H1 (cell line): ENCODE results near the gene PRRT1B. TPM values are rescaled to one million over a fixed set of nuclear protein-coding genes. Genes with fewer than 3 reads are reported as not detected.

Experiments
- CTCF ChIA-PET: fragments of 300-600 bp; sonication (Branson Sonifier 250); formaldehyde crosslinking; loops from one replicate; lab custom pipeline; 2021; ENCODE audit not compliant: partially characterized antibody; lab: Charles Lee
- POLR2A ChIA-PET: fragments of 300-600 bp; sonication (Branson Sonifier 250); formaldehyde crosslinking; loops from one replicate; lab custom pipeline; 2021; ENCODE audit warnings: inconsistent platforms; ENCODE audit not compliant: partially characterized antibody; lab: Charles Lee
- DNase-seq, 2 experiments: peaks; one replicate each; pipeline versions ENCODE4 v3.0.0 to v3.0.0-alpha.2; 2010 to 2022; ENCODE audit warnings: low spot score in 2 of 2, low read depth in 1 of 2, mixed read lengths in 1 of 2
- FAIRE-seq: peaks from 2 replicates; lab custom pipeline; 2011; peaks lifted over from hg19 to GRCh38; lab: Jason Lieb, UNC
- H2AFZ ChIP-seq: 2 replicates; pipeline ENCODE4 v1.8.1; 2012; ENCODE audit warnings: low read length, inconsistent platforms
- H2AK5ac ChIP-seq: 2 replicates; pipeline ENCODE4 v1.6.1; 2013; ENCODE audit warnings: low read depth, low read length
- H2BK120ac ChIP-seq: replicated peaks from 2 replicates; pipeline ENCODE3; 2013; ENCODE audit warnings: low read depth, low read length, inconsistent platforms
- H2BK12ac ChIP-seq: 2 replicates; pipeline ENCODE4 v1.6.1; 2013; ENCODE audit warnings: low read depth, low read length
- H2BK15ac ChIP-seq: 2 replicates; pipeline ENCODE4 v1.6.1; 2013; ENCODE audit warnings: low read length
- H2BK20ac ChIP-seq: 2 replicates; pipeline ENCODE4 v1.6.1; 2013; ENCODE audit warnings: low read length
- H2BK5ac ChIP-seq: 2 replicates; pipeline ENCODE4 v1.6.1; 2013; ENCODE audit warnings: low read depth, low read length
- H3K14ac ChIP-seq: 2 replicates; pipeline ENCODE4 v1.6.1; 2013; ENCODE audit warnings: inconsistent platforms; ENCODE audit not compliant: insufficient read length
- H3K18ac ChIP-seq: 2 replicates; pipeline ENCODE4 v1.6.1; 2013; ENCODE audit warnings: low read length; ENCODE audit errors: extremely low read depth
- H3K23ac ChIP-seq: 2 replicates; pipeline ENCODE4 v1.6.1; 2013; ENCODE audit warnings: inconsistent platforms; ENCODE audit not compliant: insufficient read length
- H3K23me2 ChIP-seq: 2 replicates; pipeline ENCODE4 v1.6.1; 2013; ENCODE audit warnings: low read depth, low read length
- H3K27ac ChIP-seq: 2 replicates; pipeline ENCODE4 v1.6.1; 2011; ENCODE audit warnings: low read depth, low read length, inconsistent platforms
- H3K27me3 ChIP-seq, 4 experiments: replicated peaks in 1 of 4; 1 replicate in 1 of 4; 2 replicates in 3 of 4; pipeline versions ENCODE4 v1.6.1 to v1.8.1; 2011 to 2013; ENCODE audit warnings: low read length in 3 of 4, mild to moderate bottlenecking in 3 of 4, inconsistent platforms in 2 of 4, mixed read lengths in 2 of 4, moderate library complexity in 1 of 4; ENCODE audit not compliant: control insufficient read depth in 3 of 4, insufficient read depth in 3 of 4; ENCODE audit errors: extremely low read depth in 1 of 4
- H3K36me3 ChIP-seq, 4 experiments: 2 replicates each; pipeline versions ENCODE4 v1.6.1 to v1.8.1; 2011 to 2013; ENCODE audit warnings: mild to moderate bottlenecking in 4 of 4, low read length in 3 of 4, moderate library complexity in 2 of 4, control low read depth in 1 of 4, inconsistent platforms in 1 of 4; ENCODE audit not compliant: insufficient read depth in 4 of 4, control insufficient read depth in 2 of 4
- H3K4ac ChIP-seq: replicated peaks from 2 replicates; pipeline ENCODE3; 2013; ENCODE audit warnings: low read length, low read depth, mixed read lengths, inconsistent platforms; ENCODE audit not compliant: insufficient read length
- H3K4me1 ChIP-seq, 4 experiments: replicated peaks in 1 of 4; 1 replicate in 1 of 4; 2 replicates in 3 of 4; pipeline versions ENCODE4 v1.6.1 to v1.8.1; 2011 to 2013; ENCODE audit warnings: low read length in 3 of 4, inconsistent platforms in 2 of 4, mixed read lengths in 1 of 4; ENCODE audit not compliant: insufficient read depth in 4 of 4, control insufficient read depth in 3 of 4
- H3K4me2 ChIP-seq, 2 experiments: 2 replicates each; pipeline versions ENCODE4 v1.6.1 to v1.8.1; 2011 to 2013; ENCODE audit warnings: low read depth in 2 of 2, low read length in 2 of 2, control low read depth in 1 of 2, inconsistent platforms in 1 of 2, mild to moderate bottlenecking in 1 of 2; ENCODE audit not compliant: insufficient read depth in 1 of 2
- H3K4me3 ChIP-seq, 4 experiments: fragments of 200-600, 300-600 bp in 1 of 4; sonication (generic), shearing (Covaris generic), sonication (Bioruptor Twin) in 1 of 4; 2 replicates each; pipeline versions ENCODE4 v1.5.1 to v1.8.1; 2011 to 2016; ENCODE audit warnings: low read length in 4 of 4, low read depth in 3 of 4, control low read depth in 2 of 4, inconsistent platforms in 2 of 4, mild to moderate bottlenecking in 2 of 4, mixed read lengths in 1 of 4, moderate library complexity in 1 of 4; ENCODE audit not compliant: insufficient read depth in 2 of 4; ENCODE audit errors: extremely low read depth in 1 of 4
- H3K56ac ChIP-seq: replicated peaks from 2 replicates; pipeline ENCODE3; 2013; ENCODE audit warnings: low read depth, mild to moderate bottlenecking, mixed read lengths, low read length, inconsistent platforms; ENCODE audit not compliant: insufficient read length
- H3K79me1 ChIP-seq: 2 replicates; pipeline ENCODE4 v1.6.1; 2013; ENCODE audit warnings: low read depth, low read length, control low read depth
- H3K79me2 ChIP-seq, 2 experiments: 2 replicates each; pipeline versions ENCODE4 v1.6.1 to v1.8.1; 2012 to 2013; ENCODE audit warnings: low read length in 2 of 2, mild to moderate bottlenecking in 2 of 2, inconsistent platforms in 1 of 2; ENCODE audit not compliant: insufficient read depth in 2 of 2, control insufficient read depth in 1 of 2
- H3K9ac ChIP-seq, 4 experiments: replicated peaks in 1 of 4; 1 replicate in 1 of 4; 2 replicates in 3 of 4; pipeline versions ENCODE4 v1.6.1 to v1.8.1; 2011 to 2013; ENCODE audit warnings: low read depth in 3 of 4, low read length in 3 of 4, control low read depth in 2 of 4, mild to moderate bottlenecking in 2 of 4, moderate library complexity in 2 of 4, inconsistent platforms in 1 of 4; ENCODE audit errors: extremely low read depth in 1 of 4
- H3K9me3 ChIP-seq, 2 experiments: 2 replicates each; pipeline versions ENCODE4 v1.6.1 to v1.8.1; 2012 to 2013; ENCODE audit warnings: mild to moderate bottlenecking in 2 of 2, moderate library complexity in 2 of 2, control low read depth in 1 of 2, inconsistent platforms in 1 of 2, low read depth in 1 of 2, low read length in 1 of 2, mixed read lengths in 1 of 2; ENCODE audit not compliant: insufficient read depth in 2 of 2
- H4K20me1 ChIP-seq, 2 experiments: replicated peaks in 1 of 2; 2 replicates each; pipeline versions ENCODE3 to v1.8.1; 2011 to 2013; ENCODE audit warnings: inconsistent platforms in 2 of 2, low read length in 2 of 2, mild to moderate bottlenecking in 1 of 2; ENCODE audit not compliant: insufficient read depth in 2 of 2, control insufficient read depth in 1 of 2
- H4K5ac ChIP-seq: 2 replicates; pipeline ENCODE4 v1.6.1; 2013; ENCODE audit warnings: low read length, low read depth, mixed read lengths, inconsistent platforms; ENCODE audit not compliant: insufficient read length
- H4K8ac ChIP-seq: 2 replicates; pipeline ENCODE4 v1.8.0; 2013; ENCODE audit warnings: mild to moderate bottlenecking, moderate library complexity, low read length, inconsistent platforms; ENCODE audit not compliant: insufficient read depth; ENCODE audit errors: extremely low read depth
- H4K91ac ChIP-seq: replicated peaks from 2 replicates; pipeline ENCODE3; 2013; ENCODE audit warnings: low read length, mixed read lengths, inconsistent platforms; ENCODE audit not compliant: insufficient read length
- EZH2 ChIP-seq: fragments of 200-600 bp; sonication (generic); IDR thresholded peaks from 2 replicates; pipeline ENCODE4 v1.7.1; 2012; ENCODE audit warnings: low read depth, mild to moderate bottlenecking, moderate library complexity, low read length, inconsistent platforms; ENCODE audit not compliant: severe bottlenecking
- POLR2AphosphoS5 ChIP-seq: IDR thresholded peaks from 2 replicates; pipeline ENCODE4 v1.6.1; 2011; ENCODE audit warnings: low read depth, low read length
- TAF1 ChIP-seq: IDR thresholded peaks from 2 replicates; pipeline ENCODE4 v1.6.1; 2011; ENCODE audit warnings: mild to moderate bottlenecking, low read depth, low read length
- TBP ChIP-seq: IDR thresholded peaks from 2 replicates; pipeline ENCODE4 v1.6.1; 2011; ENCODE audit warnings: low read depth, low read length, improper control_type of control experiment
- WGBS, 2 experiments: shearing (Covaris generic) in 1 of 2; methylation state at CpG; one replicate each; pipeline versions ENCODE4 v1.1.6 to v1.1.7; 2013 to 2015; ENCODE audit warnings: low lambda C conversion rate in 2 of 2, mixed read lengths in 2 of 2, inconsistent platforms in 1 of 2, low coverage in 1 of 2, missing lambda C conversion rate in 1 of 2; ENCODE audit not compliant: insufficient replicate concordance in 2 of 2, insufficient coverage in 1 of 2, insufficient read length in 1 of 2; ENCODE audit errors: extremely low coverage in 1 of 2, missing lambda C conversion rate in 1 of 2; 5-methylcytosine and 5-hydroxymethylcytosine counted together
- polyA plus RNA-seq, 7 experiments: library from polyadenylated mRNA; depleted of rRNA in 3 of 7; stranded (reverse) in 5 of 7; unstranded in 2 of 7; fragments of >200 nt in 5 of 7; fragments of 200-250 nt in 2 of 7; gene quantifications; 1 replicate in 5 of 7; 2 replicates in 1 of 7; 4 replicates in 1 of 7; pipeline versions ENCODE4 v1.2.1 to v1.2.3, GENCODE V29; 2011 to 2013; ENCODE audit warnings: missing spikeins in 2 of 7, mixed read lengths in 2 of 7
- total RNA-seq: library from RNA; stranded (reverse); fragmentation: NEBNext Ultra II Directional; extraction: Animal tissue kit (Norgen Biotek cat#: 25700); gene quantifications from 2 replicates; pipeline ENCODE4 v1.2.1, GENCODE V29; 2021
- TF ChIP-seq, protein P1 (sequence below): IDR thresholded peaks from 2 replicates; pipeline ENCODE4 v1.6.1; 2011; ENCODE audit warnings: low read depth, mild to moderate bottlenecking, low read length; ENCODE audit not compliant: insufficient read depth

Gene PRRT1B
- total and polyA plus RNA-seq, 2 of the 8 experiments (the other 6 are each of a cell fraction or from before 2014, with no cell fraction given), result 0.30 to 1.2 TPM

DNA sequence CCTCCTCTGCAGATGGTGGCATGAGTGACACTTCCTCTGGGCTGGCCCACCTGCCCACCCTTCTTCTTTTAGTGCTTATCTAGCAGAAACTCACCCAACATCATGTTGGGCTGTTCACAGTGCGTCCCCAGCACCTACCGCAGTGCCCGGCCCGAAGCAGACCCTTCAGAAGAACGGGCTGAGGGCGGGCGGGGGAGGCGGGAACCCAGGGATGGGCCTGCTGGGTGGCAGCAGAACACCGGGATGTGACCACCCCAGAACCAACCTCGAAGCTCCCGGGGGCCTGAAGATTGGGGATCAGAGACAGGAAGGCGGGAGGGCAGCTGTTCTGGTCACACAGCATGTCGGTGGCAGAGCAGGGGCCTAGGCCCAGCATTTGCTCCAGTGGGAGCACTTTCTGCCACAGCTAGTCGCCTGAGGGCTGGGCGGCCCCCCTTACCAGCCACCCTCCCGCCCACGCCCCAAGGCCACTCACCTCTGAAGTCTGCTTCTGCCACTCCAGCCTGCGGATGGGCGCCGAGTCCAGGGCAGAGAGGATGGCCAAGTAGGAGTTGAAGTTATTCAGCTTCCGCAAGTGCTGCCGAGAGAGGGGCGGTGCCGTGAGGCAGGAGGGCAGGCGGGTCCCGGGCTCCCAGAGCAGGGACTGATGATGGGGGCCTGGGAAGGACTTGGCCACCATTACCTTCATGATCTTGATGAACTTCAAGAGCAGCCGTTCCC, 38.7 kb downstream of the PRRT1B start:
- ChIA-PET POLR2A (no interaction called here), CTCF (interaction anchor here (1.0 kb wide), 1 partner anchor 140 kb away, joined by 3 read pairs; no protein-coding TSS in a partner anchor)
- Histone ChIP-seq H2AFZ (no peak overlapping the region), H2AK5ac (no peak overlapping the region), H4K5ac (no peak overlapping the region), H3K36me3 (peaks cover 2 to 10% (median 4%) of the 10 kb centered on the region in 4 experiments; a peak in 6 of 8 replicates), H3K4me2 (no peak overlapping the region), H2BK20ac (no peak overlapping the region), H3K4ac (no peak overlapping the region), H3K9ac (no peak overlapping the region), H2BK120ac (no peak overlapping the region), H4K91ac (no peak overlapping the region), H3K79me2 (no peaks in the 10 kb centered on the region), H3K27me3 (no peaks in the 10 kb centered on the region), H3K9me3 (no peaks in the 10 kb centered on the region), H3K56ac (no peak overlapping the region), H2BK15ac (no peak overlapping the region), H3K4me1 (no peaks in the 10 kb centered on the region), H3K23me2 (no peaks in the 10 kb centered on the region), H4K20me1 (peaks cover 0 to 3% of the 10 kb centered on the region in 2 experiments), H3K4me3 (no peak overlapping the region), H3K27ac (no peak overlapping the region), H4K8ac (no peak overlapping the region), H3K23ac (no peak overlapping the region), H3K18ac (no peak overlapping the region), H3K79me1 (no peaks in the 10 kb centered on the region), H2BK5ac (no peak overlapping the region), H2BK12ac (no peak overlapping the region), H3K14ac (no peak overlapping the region)
- WGBS, 2 experiments, result 96% methylated on average over 17 of the region's 27 CpGs; no CpG with 5 or more reads in 1 of the 2 experiments
- no peak for TF ChIP-seq TAF1
- TF ChIP-seq, protein P1, sequence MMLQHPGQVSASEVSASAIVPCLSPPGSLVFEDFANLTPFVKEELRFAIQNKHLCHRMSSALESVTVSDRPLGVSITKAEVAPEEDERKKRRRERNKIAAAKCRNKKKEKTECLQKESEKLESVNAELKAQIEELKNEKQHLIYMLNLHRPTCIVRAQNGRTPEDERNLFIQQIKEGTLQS, result no peak
- TF ChIP-seq EZH2, result no peak
- TF ChIP-seq TBP, result no peak
- TF ChIP-seq POLR2AphosphoS5, result no peak
- no peak for FAIRE-seq
- no peak for DNase-seq
